ENCODE measurements around the gene SFT2D3.

Gene SFT2D3

GRCh38 chr2:127715778-127716449 is 14.6 kb downstream of the SFT2D3 start:
- TF ChIP-seq ZNF274 (IDR thresholded peaks at IDR 0.05; ENCODE audit: low read depth, low read length), result no peak
- TF ChIP-seq YY1 (IDR thresholded peaks at IDR 0.05; ENCODE audit: insufficient read depth, insufficient read length), result no peak
- no peak for TF ChIP-seq SUZ12 (IDR thresholded peaks at IDR 0.05; ENCODE audit: extremely low read depth, insufficient read depth, insufficient read length)
- Histone ChIP-seq H3K27me3 (ENCODE audit: insufficient read depth, insufficient read length) (no peaks in the 10 kb centered on the region), H3K4me1 (ENCODE audit: insufficient read depth, insufficient read length) (peaks cover 4% of the 10 kb centered on the region), H3K4me3 (ENCODE audit: insufficient read length, low read depth) (no peak overlapping the region), H3K9ac (ENCODE audit: insufficient read length, low read depth) (no peak overlapping the region), H3K36me3 (ENCODE audit: insufficient read depth, insufficient read length, low read length) (peaks cover 73% of the 10 kb centered on the region), H3K9me3 (ENCODE audit: insufficient read depth, low read length) (no peaks in the 10 kb centered on the region)
- no peak for DNase-seq (ENCODE audit: low read depth, low spot score)

- TF ChIP-seq SUZ12 (IDR thresholded peaks at IDR 0.05; ENCODE audit: extremely low read depth, insufficient read depth, insufficient read length), result no peak
- TF ChIP-seq ZNF274 (IDR thresholded peaks at IDR 0.05; ENCODE audit: low read depth, low read length), result no peak
- no peak for TF ChIP-seq YY1 (IDR thresholded peaks at IDR 0.05; ENCODE audit: insufficient read depth, insufficient read length)
- H3K27me3 ChIP-seq (ENCODE audit: insufficient read depth, insufficient read length), result no peaks in the 10 kb centered on the region
- peaks cover 83% of the 10 kb centered on the region for H3K36me3 ChIP-seq (ENCODE audit: insufficient read depth, insufficient read length, low read length)
- DNase-seq (ENCODE audit: low read depth, low spot score), result no peak
- H3K9ac ChIP-seq (ENCODE audit: insufficient read length, low read depth), result no peak overlapping the region
- H3K9me3 ChIP-seq (ENCODE audit: insufficient read depth, low read length), result no peaks in the 10 kb centered on the region
- H3K4me3 ChIP-seq (ENCODE audit: insufficient read length, low read depth), result no peak overlapping the region
- H3K4me1 ChIP-seq (ENCODE audit: insufficient read depth, insufficient read length), result peaks cover 4% of the 10 kb centered on the region
These were observed 17.0 kb downstream of the SFT2D3 start for GRCh38 chr2:127718271-127718670.

DNA sequence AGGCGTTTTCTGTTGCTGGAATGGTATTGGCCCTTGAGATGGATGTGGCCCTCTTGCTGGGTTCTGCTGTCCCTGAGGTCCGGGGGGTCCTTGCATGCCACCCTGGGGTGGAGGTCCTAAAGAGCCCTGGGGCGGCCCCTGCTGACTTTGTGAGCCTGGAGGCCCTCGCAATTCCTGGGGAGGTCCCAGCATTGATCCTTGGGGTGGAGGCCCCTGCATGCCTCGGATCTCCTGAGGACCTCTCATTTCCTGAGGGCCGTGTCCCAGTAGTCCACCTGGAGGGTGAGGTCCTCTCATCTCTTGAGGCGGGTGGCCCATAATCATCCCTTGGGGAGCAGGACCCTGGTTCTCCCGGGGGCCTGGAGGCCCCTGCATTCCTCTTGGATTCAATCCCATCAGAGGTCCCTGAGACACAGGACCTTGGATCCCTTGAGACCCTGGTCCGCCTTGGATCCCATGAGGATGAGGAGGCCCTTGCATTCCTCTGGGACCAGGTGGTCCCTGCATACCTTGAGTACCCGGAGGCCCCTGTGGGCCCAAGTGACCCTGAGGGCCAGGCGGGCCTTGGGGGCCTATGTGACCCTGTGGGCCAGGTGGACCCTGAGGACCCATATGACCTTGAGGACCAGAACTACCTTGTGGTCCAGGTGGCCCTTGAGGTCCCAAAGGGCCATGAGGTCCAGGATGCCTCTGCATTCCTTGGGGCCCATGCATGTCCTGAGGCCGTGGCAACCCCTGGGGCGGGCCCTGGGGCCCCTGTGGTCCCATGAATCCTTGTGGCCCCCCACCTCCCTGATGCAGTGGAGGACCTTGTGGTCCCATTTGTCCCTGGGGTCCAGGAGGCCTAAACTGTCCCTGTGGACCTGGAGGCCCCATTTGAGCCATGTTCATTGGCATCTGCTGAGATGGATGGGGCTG is 18.3 kb downstream of the SFT2D3 start:
- H3K9ac ChIP-seq (ENCODE audit: insufficient read length, low read depth), result no peak overlapping the region
- H3K27me3 ChIP-seq (ENCODE audit: insufficient read depth, insufficient read length), result no peaks in the 10 kb centered on the region
- no peak for DNase-seq (ENCODE audit: low read depth, low spot score)
- H3K4me3 ChIP-seq (ENCODE audit: insufficient read length, low read depth), result no peak overlapping the region
- H3K4me1 ChIP-seq (ENCODE audit: insufficient read depth, insufficient read length), result peaks cover 4% of the 10 kb centered on the region
- H3K9me3 ChIP-seq (ENCODE audit: insufficient read depth, low read length), result no peaks in the 10 kb centered on the region
- no peak for TF ChIP-seq YY1 (IDR thresholded peaks at IDR 0.05; ENCODE audit: insufficient read depth, insufficient read length)
- no peak for TF ChIP-seq SUZ12 (IDR thresholded peaks at IDR 0.05; ENCODE audit: extremely low read depth, insufficient read depth, insufficient read length)
- TF ChIP-seq ZNF274 (IDR thresholded peaks at IDR 0.05; ENCODE audit: low read depth, low read length), result no peak
- peaks cover 81% of the 10 kb centered on the region for H3K36me3 ChIP-seq (ENCODE audit: insufficient read depth, insufficient read length, low read length)

GRCh38 chr2:127721311-127721977 is 20.1 kb downstream of the SFT2D3 start:
- no peak overlapping the region for H3K9ac ChIP-seq (ENCODE audit: insufficient read length, low read depth)
- no peaks in the 10 kb centered on the region for H3K4me1 ChIP-seq (ENCODE audit: insufficient read depth, insufficient read length)
- H3K27me3 ChIP-seq (ENCODE audit: insufficient read depth, insufficient read length), result no peaks in the 10 kb centered on the region
- H3K36me3 ChIP-seq (ENCODE audit: insufficient read depth, insufficient read length, low read length), result peaks cover 76% of the 10 kb centered on the region
- TF ChIP-seq ZNF274 (IDR thresholded peaks at IDR 0.05; ENCODE audit: low read depth, low read length) (no peak), SUZ12 (IDR thresholded peaks at IDR 0.05; ENCODE audit: extremely low read depth, insufficient read depth, insufficient read length) (no peak), YY1 (IDR thresholded peaks at IDR 0.05; ENCODE audit: insufficient read depth, insufficient read length) (no peak)
- no peaks in the 10 kb centered on the region for H3K9me3 ChIP-seq (ENCODE audit: insufficient read depth, low read length)
- H3K4me3 ChIP-seq (ENCODE audit: insufficient read length, low read depth), result no peak overlapping the region
- no peak for DNase-seq (ENCODE audit: low read depth, low spot score)

DNA sequence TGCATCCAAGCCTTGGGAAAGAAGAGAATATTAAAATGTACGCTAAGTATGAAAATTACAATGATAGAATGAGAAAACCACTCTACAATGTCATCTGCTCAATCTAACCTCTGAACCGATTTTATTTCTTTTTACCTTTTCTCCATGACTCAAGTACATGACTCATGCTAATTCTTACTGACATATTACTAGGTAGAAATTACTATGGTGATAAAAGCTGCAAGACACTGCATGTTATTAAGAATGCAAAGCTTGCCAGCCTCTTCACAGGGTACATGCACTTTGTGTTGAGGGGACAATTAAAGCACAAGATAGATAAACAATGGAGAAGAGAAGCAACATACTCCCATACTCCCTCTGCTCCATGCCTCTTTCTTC is 20.7 kb downstream of the SFT2D3 start:
- H3K27me3 ChIP-seq (ENCODE audit: insufficient read depth, insufficient read length), result no peaks in the 10 kb centered on the region
- no peak for TF ChIP-seq ZNF274 (IDR thresholded peaks at IDR 0.05; ENCODE audit: low read depth, low read length)
- TF ChIP-seq SUZ12 (IDR thresholded peaks at IDR 0.05; ENCODE audit: extremely low read depth, insufficient read depth, insufficient read length), result no peak
- no peak for TF ChIP-seq YY1 (IDR thresholded peaks at IDR 0.05; ENCODE audit: insufficient read depth, insufficient read length)
- H3K36me3 ChIP-seq (ENCODE audit: insufficient read depth, insufficient read length, low read length), result peaks cover 71% of the 10 kb centered on the region
- no peaks in the 10 kb centered on the region for H3K4me1 ChIP-seq (ENCODE audit: insufficient read depth, insufficient read length)
- H3K4me3 ChIP-seq (ENCODE audit: insufficient read length, low read depth), result no peak overlapping the region
- no peak overlapping the region for H3K9ac ChIP-seq (ENCODE audit: insufficient read length, low read depth)
- no peak for DNase-seq (ENCODE audit: low read depth, low spot score)
- no peaks in the 10 kb centered on the region for H3K9me3 ChIP-seq (ENCODE audit: insufficient read depth, low read length)

DNA sequence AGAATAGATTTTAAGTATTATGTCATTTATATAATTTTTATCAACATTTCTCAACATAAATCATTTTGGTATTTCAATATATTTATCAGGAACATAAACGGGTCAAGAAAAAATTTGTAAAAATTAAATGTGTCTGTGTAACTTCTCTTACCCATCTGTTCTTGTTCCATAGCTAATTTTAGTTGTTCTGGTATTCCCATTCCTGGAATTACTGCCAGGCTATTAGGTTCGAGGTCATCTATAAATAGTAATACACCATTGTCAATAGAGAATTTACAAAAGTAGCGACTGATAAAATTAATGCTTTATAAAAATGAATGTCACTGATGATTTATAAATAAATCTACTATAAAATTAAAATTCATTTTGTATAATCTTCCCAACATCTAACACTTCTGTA is 21.5 kb downstream of the SFT2D3 start:
- Histone ChIP-seq H3K4me1 (ENCODE audit: insufficient read depth, insufficient read length) (no peaks in the 10 kb centered on the region), H3K9me3 (ENCODE audit: insufficient read depth, low read length) (no peaks in the 10 kb centered on the region), H3K36me3 (ENCODE audit: insufficient read depth, insufficient read length, low read length) (peaks cover 68% of the 10 kb centered on the region), H3K9ac (ENCODE audit: insufficient read length, low read depth) (no peak overlapping the region), H3K27me3 (ENCODE audit: insufficient read depth, insufficient read length) (no peaks in the 10 kb centered on the region), H3K4me3 (ENCODE audit: insufficient read length, low read depth) (no peak overlapping the region)
- no peak for DNase-seq (ENCODE audit: low read depth, low spot score)
- TF ChIP-seq SUZ12 (IDR thresholded peaks at IDR 0.05; ENCODE audit: extremely low read depth, insufficient read depth, insufficient read length), result no peak
